NB4 (cell line): ENCODE results near the gene STIM2.

Experiments used
- MYC ChIP-seq: IDR thresholded peaks from 2 replicates; pipeline ENCODE4 v1.6.1; 2011; ENCODE audit warnings: low read depth, low read length
- POLR2A ChIP-seq: IDR thresholded peaks from 2 replicates; pipeline ENCODE4 v1.6.1; 2011; ENCODE audit warnings: mild to moderate bottlenecking; ENCODE audit not compliant: insufficient read length; ENCODE audit errors: extremely low read depth
- TF ChIP-seq, protein P1 (sequence below): IDR thresholded peaks from one replicate; pipeline ENCODE4 v1.5.1; 2012; ENCODE audit warnings: low read depth, low read length
- TF ChIP-seq, protein P2 (sequence below): IDR thresholded peaks from 2 replicates; pipeline ENCODE4 v1.6.1; 2011; ENCODE audit warnings: low read depth, low read length

DNA sequence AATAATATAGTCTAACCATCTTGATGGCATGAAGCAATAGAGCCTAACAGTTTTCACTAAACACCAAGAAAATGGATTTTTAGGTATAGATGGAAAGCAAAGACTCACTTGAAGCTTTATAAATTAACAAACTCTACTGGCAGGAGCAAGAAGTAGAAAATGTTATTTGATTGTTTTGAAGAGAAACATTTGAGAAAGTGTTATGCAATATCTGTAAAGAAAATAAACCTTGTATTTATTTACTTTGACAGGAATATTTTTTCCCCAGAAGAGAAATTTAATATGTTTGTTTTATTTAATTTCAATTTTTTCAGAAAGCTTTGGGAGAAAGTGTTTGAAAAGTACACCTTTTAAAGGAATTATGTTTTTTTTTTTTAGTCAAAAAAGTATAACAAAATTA, 139.0 kb downstream of the STIM2 start:
- TF ChIP-seq POLR2A = no peak
- TF ChIP-seq, protein P1, sequence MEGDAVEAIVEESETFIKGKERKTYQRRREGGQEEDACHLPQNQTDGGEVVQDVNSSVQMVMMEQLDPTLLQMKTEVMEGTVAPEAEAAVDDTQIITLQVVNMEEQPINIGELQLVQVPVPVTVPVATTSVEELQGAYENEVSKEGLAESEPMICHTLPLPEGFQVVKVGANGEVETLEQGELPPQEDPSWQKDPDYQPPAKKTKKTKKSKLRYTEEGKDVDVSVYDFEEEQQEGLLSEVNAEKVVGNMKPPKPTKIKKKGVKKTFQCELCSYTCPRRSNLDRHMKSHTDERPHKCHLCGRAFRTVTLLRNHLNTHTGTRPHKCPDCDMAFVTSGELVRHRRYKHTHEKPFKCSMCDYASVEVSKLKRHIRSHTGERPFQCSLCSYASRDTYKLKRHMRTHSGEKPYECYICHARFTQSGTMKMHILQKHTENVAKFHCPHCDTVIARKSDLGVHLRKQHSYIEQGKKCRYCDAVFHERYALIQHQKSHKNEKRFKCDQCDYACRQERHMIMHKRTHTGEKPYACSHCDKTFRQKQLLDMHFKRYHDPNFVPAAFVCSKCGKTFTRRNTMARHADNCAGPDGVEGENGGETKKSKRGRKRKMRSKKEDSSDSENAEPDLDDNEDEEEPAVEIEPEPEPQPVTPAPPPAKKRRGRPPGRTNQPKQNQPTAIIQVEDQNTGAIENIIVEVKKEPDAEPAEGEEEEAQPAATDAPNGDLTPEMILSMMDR = no peak
- TF ChIP-seq, protein P2, sequence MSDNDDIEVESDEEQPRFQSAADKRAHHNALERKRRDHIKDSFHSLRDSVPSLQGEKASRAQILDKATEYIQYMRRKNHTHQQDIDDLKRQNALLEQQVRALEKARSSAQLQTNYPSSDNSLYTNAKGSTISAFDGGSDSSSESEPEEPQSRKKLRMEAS = no peak
- TF ChIP-seq MYC = no peak
